Skeletal muscle tissue (tissue), 4 donors: Measurements from ENCODE around the gene C17orf58. TPM values are rescaled to one million over a fixed set of nuclear protein-coding genes. Genes with fewer than 3 reads are reported as not detected.
"Not testable (repeated sequence)": the region's sequence is repeated elsewhere in the genome, so short reads cannot be mapped to it uniquely, and the experiment has no call there.

ENCODE experiments used
- H3K27ac ChIP-seq: one replicate; pipeline ENCODE4 v1.7.0; 2013; ENCODE audit warnings: mild to moderate bottlenecking, low read depth, low read length, inconsistent platforms
- H3K27me3 ChIP-seq, 3 donors: one replicate each; pipeline ENCODE4 v1.7.0; 2013; ENCODE audit warnings: low read length in 3 of 3; ENCODE audit not compliant: control insufficient read depth in 3 of 3, insufficient read depth in 3 of 3
- H3K36me3 ChIP-seq, 3 donors: one replicate each; pipeline ENCODE4 v1.7.0; 2013; ENCODE audit warnings: low read length in 3 of 3; ENCODE audit not compliant: control insufficient read depth in 3 of 3, insufficient read depth in 3 of 3
- H3K4me1 ChIP-seq, 3 donors: one replicate each; pipeline ENCODE4 v1.7.0; 2013; ENCODE audit warnings: low read length in 3 of 3, mild to moderate bottlenecking in 3 of 3; ENCODE audit not compliant: control insufficient read depth in 3 of 3, insufficient read depth in 3 of 3
- H3K4me3 ChIP-seq, 3 donors: one replicate each; pipeline ENCODE4 v1.7.0; 2013; ENCODE audit warnings: low read length in 3 of 3
- H3K9ac ChIP-seq, 3 donors: one replicate each; pipeline ENCODE4 v1.7.0; 2013; ENCODE audit warnings: low read length in 3 of 3, mild to moderate bottlenecking in 3 of 3, moderate library complexity in 2 of 3, low read depth in 1 of 3
- H3K9me3 ChIP-seq, 3 donors: one replicate each; pipeline ENCODE4 v1.7.0; 2013; ENCODE audit warnings: low read length in 3 of 3; ENCODE audit not compliant: control insufficient read depth in 3 of 3
- total RNA-seq: library from RNA; depleted of rRNA; stranded (reverse); fragments of >200 nt; gene quantifications from one replicate; pipeline ENCODE4 v1.2.3, GENCODE V29; 2014
- donor health status: Osteomylitis.

Gene C17orf58
- total RNA-seq, 1 donor from 2014 or later: 12.0 TPM

- no peaks in the 10 kb centered on the region for H3K36me3 ChIP-seq
- no peaks in the 10 kb centered on the region for H3K9me3 ChIP-seq
- no peaks in the 10 kb centered on the region for H3K27me3 ChIP-seq
- H3K27ac ChIP-seq: no peak overlapping the region
- H3K4me1 ChIP-seq: peaks cover 16 to 21% (median 18%) of the 10 kb centered on the region in 3 donors
- H3K9ac ChIP-seq: no peak overlapping the region
- no peak overlapping the region for H3K4me3 ChIP-seq
Measured at GRCh38 chr17:67990909-67991308, 5.4 kb downstream of the C17orf58 start.

GRCh38 chr17:67983383-67983688 lies 12.9 kb downstream of the C17orf58 start:
- Histone ChIP-seq H3K36me3 (peaks cover 0 to 4% (median 0%) of the 10 kb centered on the region in 3 donors), H3K9ac (no peak overlapping the region), H3K27me3 (no peaks in the 10 kb centered on the region), H3K9me3 (no peaks in the 10 kb centered on the region), H3K4me1 (no peaks in the 10 kb centered on the region), H3K4me3 (no peak overlapping the region), H3K27ac (no peak overlapping the region)

- no peak overlapping the region for H3K9ac ChIP-seq
- H3K27ac ChIP-seq: no peak overlapping the region
- H3K9me3 ChIP-seq: no peaks in the 10 kb centered on the region
- H3K27me3 ChIP-seq: no peaks in the 10 kb centered on the region
- H3K36me3 ChIP-seq: peaks cover 0 to 4% (median 0%) of the 10 kb centered on the region in 3 donors
- no peak overlapping the region for H3K4me3 ChIP-seq
- no peaks in the 10 kb centered on the region for H3K4me1 ChIP-seq
Measured at GRCh38 chr17:67982686-67983382, 13.4 kb downstream of the C17orf58 start.

DNA sequence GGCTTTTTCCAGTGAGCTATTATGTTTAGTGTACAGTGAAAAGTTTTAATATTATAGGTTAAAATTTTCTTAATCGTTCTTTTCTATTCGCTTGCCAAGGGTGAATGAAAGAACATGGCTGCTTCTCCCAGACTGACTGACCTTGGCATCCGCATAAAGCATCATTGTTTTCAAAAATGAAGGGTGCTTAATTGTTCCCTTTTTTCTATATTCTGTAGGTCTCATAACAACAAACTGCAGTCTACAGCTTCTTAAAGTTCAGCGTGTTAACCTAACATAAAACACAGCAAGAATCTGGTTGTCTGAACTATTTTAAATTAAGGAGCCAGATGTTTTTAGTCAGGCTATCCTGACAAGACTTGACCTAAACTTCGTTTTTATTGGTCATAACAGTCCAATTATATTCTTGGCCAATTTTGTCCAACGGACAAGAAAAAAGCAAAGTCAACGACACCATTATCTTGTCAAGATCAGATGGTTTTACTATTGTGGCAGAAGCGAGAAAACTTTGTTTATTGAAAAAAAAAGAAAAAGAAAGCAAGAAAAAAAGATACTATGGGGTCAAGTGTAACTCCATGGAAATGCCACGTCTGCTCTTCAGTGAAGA lies 14.1 kb downstream of the C17orf58 start:
- H3K27ac ChIP-seq: no peak overlapping the region
- H3K9me3 ChIP-seq: no peaks in the 10 kb centered on the region
- no peak overlapping the region for H3K4me3 ChIP-seq
- no peaks in the 10 kb centered on the region for H3K4me1 ChIP-seq
- H3K9ac ChIP-seq: no peak overlapping the region
- no peaks in the 10 kb centered on the region for H3K27me3 ChIP-seq
- peaks cover 0 to 4% (median 2%) of the 10 kb centered on the region in 3 donors for H3K36me3 ChIP-seq

GRCh38 chr17:67980883-67981282 lies 15.4 kb downstream of the C17orf58 start:
- H3K4me1 ChIP-seq, H3K36me3 ChIP-seq, H3K27ac ChIP-seq, H3K9ac ChIP-seq, H3K9me3 ChIP-seq, H3K27me3 ChIP-seq, H3K4me3 ChIP-seq: not testable (repeated sequence)

- H3K9ac ChIP-seq: no peak overlapping the region
- H3K27ac ChIP-seq: no peak overlapping the region
- no peaks in the 10 kb centered on the region for H3K27me3 ChIP-seq
- no peaks in the 10 kb centered on the region for H3K4me1 ChIP-seq
- peaks cover 2 to 6% (median 4%) of the 10 kb centered on the region in 3 donors for H3K36me3 ChIP-seq
- no peaks in the 10 kb centered on the region for H3K9me3 ChIP-seq
- no peak overlapping the region for H3K4me3 ChIP-seq
Measured at GRCh38 chr17:67980456-67980855, 15.8 kb downstream of the C17orf58 start.

- H3K27ac ChIP-seq, H3K4me3 ChIP-seq, H3K4me1 ChIP-seq, H3K9me3 ChIP-seq, H3K9ac ChIP-seq, H3K27me3 ChIP-seq: not testable (repeated sequence)
- peaks cover 6 to 16% (median 14%) of the 10 kb centered on the region in 3 donors for H3K36me3 ChIP-seq
Measured at GRCh38 chr17:67976306-67976705, 20.0 kb downstream of the C17orf58 start.

DNA sequence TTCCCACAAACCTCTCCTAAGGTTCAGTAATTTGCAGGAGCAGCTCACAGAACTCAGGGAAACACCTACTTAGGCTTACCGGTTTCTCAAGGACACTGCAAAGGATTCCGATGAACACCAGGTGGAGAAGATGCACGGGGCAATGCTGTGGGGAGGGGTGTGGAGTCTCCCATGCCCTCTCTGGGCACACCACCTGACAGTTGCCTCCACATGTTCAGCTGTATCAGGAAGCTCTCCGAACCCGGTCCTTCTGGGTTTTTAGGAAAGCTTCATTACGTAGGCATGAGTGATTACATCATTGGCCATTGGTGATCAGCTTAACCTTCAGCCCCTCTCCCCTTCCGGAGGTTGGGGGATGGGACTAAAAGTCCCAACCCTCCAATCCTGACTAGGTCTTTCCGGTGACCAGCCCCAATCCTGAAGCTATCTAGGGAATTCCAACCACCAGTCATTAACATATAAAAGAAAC lies 21.6 kb downstream of the C17orf58 start:
- H3K4me1 ChIP-seq: no peaks in the 10 kb centered on the region
- no peak overlapping the region for H3K9ac ChIP-seq
- H3K36me3 ChIP-seq: peaks cover 6 to 18% (median 14%) of the 10 kb centered on the region in 3 donors
- H3K9me3 ChIP-seq: no peaks in the 10 kb centered on the region
- H3K27me3 ChIP-seq: no peaks in the 10 kb centered on the region
- no peak overlapping the region for H3K4me3 ChIP-seq
- H3K27ac ChIP-seq: no peak overlapping the region

DNA sequence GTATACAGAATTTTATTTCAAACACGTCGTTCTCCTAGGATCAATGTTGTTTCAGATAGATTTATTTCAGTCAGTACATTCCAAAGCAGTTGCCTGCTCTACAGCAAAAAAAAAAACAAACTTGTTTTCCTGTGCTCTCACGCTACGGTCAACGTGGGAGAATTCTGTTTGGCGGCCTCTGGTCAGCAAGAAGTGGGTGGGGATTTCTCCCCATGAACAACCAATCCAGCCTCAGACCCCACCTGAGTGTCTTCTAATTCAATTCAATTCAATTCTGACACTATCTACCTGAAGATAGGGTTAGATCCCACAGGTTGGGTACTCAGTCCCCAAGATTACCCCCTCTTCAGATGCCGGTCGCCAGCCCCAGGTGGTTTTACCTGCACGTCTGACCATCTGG lies 22.1 kb downstream of the C17orf58 start:
- Histone ChIP-seq H3K9me3 (no peaks in the 10 kb centered on the region), H3K4me1 (no peaks in the 10 kb centered on the region), H3K4me3 (no peak overlapping the region), H3K27me3 (no peaks in the 10 kb centered on the region), H3K9ac (no peak overlapping the region), H3K27ac (no peak overlapping the region), H3K36me3 (peaks cover 6 to 18% (median 14%) of the 10 kb centered on the region in 3 donors)

DNA sequence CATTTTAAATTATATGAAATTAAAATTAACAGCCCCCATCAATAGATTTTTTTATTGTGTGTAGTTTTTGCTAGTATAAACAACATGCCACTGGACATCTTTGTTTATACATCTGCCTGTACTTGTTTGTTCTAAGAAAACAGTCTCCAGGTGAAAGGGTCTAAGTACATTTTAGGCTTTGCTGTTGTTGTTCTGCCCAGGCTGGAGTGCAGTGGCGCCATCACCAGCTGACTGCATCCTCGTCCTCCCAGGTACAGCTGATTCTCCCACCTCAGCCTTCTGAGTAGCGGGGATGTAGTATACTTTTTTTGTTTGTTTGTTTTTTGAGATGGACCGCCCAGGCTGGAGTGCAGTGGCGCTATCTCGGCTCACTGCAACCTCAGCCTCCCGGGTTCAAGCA lies 25.5 kb downstream of the C17orf58 start:
- no peak overlapping the region for H3K4me3 ChIP-seq
- H3K4me1 ChIP-seq: no peaks in the 10 kb centered on the region
- H3K9me3 ChIP-seq: no peaks in the 10 kb centered on the region
- no peak overlapping the region for H3K27ac ChIP-seq
- H3K36me3 ChIP-seq: peaks cover 9 to 25% (median 20%) of the 10 kb centered on the region in 3 donors
- H3K27me3 ChIP-seq: no peaks in the 10 kb centered on the region
- H3K9ac ChIP-seq: no peak overlapping the region
